Neural crest cell (in vitro differentiated cells): ENCODE data around the gene RGL4. TPM values are rescaled to one million over a fixed set of nuclear protein-coding genes. Genes with fewer than 3 reads are reported as not detected.

Experiments used
- DNase-seq: peaks from one replicate; pipeline ENCODE4 v3.0.0; 2021; ENCODE audit warnings: low read depth, mixed read lengths, low spot score
- H3K27ac Mint-ChIP-seq: one replicate; pipeline ENCODE4 v1.8.0; 2021; ENCODE audit warnings: mild to moderate bottlenecking, mixed read lengths; ENCODE audit not compliant: unreplicated experiment
- H3K27me3 Mint-ChIP-seq: 2 replicates; pipeline ENCODE4 v1.8.0; 2021; ENCODE audit warnings: low read depth, mild to moderate bottlenecking, mixed read lengths
- H3K36me3 Mint-ChIP-seq: 2 replicates; pipeline ENCODE4 v1.8.0; 2021; ENCODE audit warnings: low read depth, mild to moderate bottlenecking, mixed read lengths
- H3K4me1 Mint-ChIP-seq: 2 replicates; pipeline ENCODE4 v1.8.0; 2021; ENCODE audit warnings: mixed read lengths
- H3K4me3 Mint-ChIP-seq: one replicate; pipeline ENCODE4 v1.8.0; 2021; ENCODE audit warnings: mild to moderate bottlenecking, mixed read lengths
- H3K9me3 Mint-ChIP-seq: 2 replicates; pipeline ENCODE4 v1.8.0; 2021; ENCODE audit warnings: mixed read lengths
- total RNA-seq: library from RNA; stranded (reverse); gene quantifications from 2 replicates; pipeline ENCODE4 v1.2.1, GENCODE V29; 2021
- TF ChIP-seq, protein P1 (sequence below): fragments of 200-600 bp; sonication (generic); conservative IDR thresholded peaks from 2 replicates; pipeline ENCODE4 v1.5.0; 2021; ENCODE audit warnings: antibody characterized with exemption, mild to moderate bottlenecking

RGL4 gene
- total RNA-seq, 1 donor from 2014 or later: not detected

GRCh38 chr22:23688121-23688520 lies 2.7 kb upstream of the RGL4 start:
- no peaks in the 10 kb centered on the region for H3K4me1 Mint-ChIP-seq
- H3K27ac Mint-ChIP-seq: no peak overlapping the region
- no peak for DNase-seq
- H3K36me3 Mint-ChIP-seq: peaks cover 13% of the 10 kb centered on the region
- H3K4me3 Mint-ChIP-seq: no peak overlapping the region
- H3K9me3 Mint-ChIP-seq: no peaks in the 10 kb centered on the region
- TF ChIP-seq, protein P1, sequence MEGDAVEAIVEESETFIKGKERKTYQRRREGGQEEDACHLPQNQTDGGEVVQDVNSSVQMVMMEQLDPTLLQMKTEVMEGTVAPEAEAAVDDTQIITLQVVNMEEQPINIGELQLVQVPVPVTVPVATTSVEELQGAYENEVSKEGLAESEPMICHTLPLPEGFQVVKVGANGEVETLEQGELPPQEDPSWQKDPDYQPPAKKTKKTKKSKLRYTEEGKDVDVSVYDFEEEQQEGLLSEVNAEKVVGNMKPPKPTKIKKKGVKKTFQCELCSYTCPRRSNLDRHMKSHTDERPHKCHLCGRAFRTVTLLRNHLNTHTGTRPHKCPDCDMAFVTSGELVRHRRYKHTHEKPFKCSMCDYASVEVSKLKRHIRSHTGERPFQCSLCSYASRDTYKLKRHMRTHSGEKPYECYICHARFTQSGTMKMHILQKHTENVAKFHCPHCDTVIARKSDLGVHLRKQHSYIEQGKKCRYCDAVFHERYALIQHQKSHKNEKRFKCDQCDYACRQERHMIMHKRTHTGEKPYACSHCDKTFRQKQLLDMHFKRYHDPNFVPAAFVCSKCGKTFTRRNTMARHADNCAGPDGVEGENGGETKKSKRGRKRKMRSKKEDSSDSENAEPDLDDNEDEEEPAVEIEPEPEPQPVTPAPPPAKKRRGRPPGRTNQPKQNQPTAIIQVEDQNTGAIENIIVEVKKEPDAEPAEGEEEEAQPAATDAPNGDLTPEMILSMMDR: no peak
- no peaks in the 10 kb centered on the region for H3K27me3 Mint-ChIP-seq

DNA sequence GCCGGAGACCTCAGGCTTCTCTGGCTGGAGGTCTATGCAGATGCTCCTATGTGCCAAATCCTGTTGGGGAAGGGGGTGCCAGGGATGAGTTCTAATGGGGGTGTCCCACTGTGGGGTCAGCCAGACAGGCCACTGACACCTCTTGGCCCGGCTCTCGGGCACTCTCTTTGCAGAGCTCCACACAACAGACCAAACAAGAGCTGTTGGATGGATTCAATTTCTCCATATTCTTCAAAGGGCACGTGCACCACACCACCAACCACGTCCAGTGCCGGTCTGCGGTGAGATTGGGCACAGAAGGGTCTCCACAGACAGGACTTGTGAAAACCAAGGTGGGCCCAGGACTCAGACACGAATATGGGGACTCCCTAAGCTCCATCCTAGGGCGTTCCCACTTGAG lies 2.2 kb upstream of the RGL4 start:
- H3K4me3 Mint-ChIP-seq: no peak overlapping the region
- no peaks in the 10 kb centered on the region for H3K27me3 Mint-ChIP-seq
- H3K4me1 Mint-ChIP-seq: no peaks in the 10 kb centered on the region
- no peaks in the 10 kb centered on the region for H3K9me3 Mint-ChIP-seq
- H3K27ac Mint-ChIP-seq: no peak overlapping the region
- TF ChIP-seq, protein P1: no peak
- H3K36me3 Mint-ChIP-seq: peaks cover 13% of the 10 kb centered on the region
- no peak for DNase-seq

DNA sequence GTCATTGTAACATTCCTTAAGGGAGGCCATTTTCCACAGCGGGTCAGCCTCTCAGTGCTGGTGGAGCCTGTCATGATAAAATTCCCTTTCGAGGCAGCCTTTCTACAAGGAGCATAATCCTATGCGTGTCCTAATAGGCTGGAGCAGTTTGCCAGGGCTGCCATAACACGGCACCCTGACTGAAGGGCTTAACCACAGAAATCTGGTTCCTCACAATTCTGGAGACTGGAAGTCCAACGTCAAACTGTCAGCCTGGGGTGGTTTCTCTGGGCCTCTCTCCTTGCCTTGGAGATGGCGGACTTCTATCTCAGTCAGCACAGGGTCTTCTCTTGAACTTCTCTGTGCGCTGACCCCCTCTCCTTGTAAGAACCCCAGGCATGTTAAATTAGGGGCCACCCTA lies 1.4 kb upstream of the RGL4 start:
- DNase-seq: no peak
- no peak overlapping the region for H3K27ac Mint-ChIP-seq
- no peaks in the 10 kb centered on the region for H3K9me3 Mint-ChIP-seq
- H3K27me3 Mint-ChIP-seq: no peaks in the 10 kb centered on the region
- no peaks in the 10 kb centered on the region for H3K4me1 Mint-ChIP-seq
- H3K36me3 Mint-ChIP-seq: peaks cover 13% of the 10 kb centered on the region
- TF ChIP-seq, protein P1: no peak
- H3K4me3 Mint-ChIP-seq: no peak overlapping the region

- Mint-ChIP-seq H3K27ac (no peak overlapping the region), H3K27me3 (no peaks in the 10 kb centered on the region), H3K9me3 (no peaks in the 10 kb centered on the region), H3K36me3 (peaks cover 13% of the 10 kb centered on the region), H3K4me3 (no peak overlapping the region), H3K4me1 (no peaks in the 10 kb centered on the region)
- DNase-seq: no peak
- TF ChIP-seq, protein P1: no peak
These were observed 1.1 kb downstream of the RGL4 start for GRCh38 chr22:23691748-23692423.

DNA sequence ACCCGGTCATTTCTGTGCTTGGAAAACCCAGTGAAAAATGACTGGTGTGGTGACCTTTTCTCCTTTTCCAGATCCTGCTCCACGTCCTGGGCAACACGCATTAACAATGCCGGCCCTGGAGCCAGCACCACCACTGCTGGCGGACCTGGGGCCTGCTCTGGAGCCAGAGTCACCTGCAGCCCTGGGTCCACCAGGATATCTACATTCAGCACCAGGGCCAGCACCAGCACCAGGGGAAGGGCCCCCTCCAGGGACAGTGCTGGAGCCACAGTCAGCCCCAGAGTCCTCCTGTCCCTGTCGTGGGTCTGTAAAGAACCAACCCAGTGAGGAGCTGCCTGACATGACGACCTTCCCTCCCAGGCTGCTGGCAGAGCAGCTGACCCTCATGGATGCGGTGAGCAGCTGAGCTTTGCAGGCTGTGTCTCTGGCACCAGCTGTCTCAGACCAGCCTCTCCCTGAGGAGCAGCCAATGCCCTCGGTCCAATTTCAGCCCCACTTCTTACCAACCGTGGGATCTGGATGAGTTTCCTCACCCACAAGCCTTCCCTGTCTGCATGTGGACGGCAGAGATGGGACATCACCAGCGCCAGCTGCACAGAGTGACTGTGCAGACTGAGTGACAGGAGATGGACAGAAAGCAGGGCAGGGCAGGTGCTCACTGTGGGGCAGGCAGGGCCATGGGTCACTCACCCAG lies 1.9 kb downstream of the RGL4 start:
- Mint-ChIP-seq H3K4me1 (no peaks in the 10 kb centered on the region), H3K36me3 (peaks cover 13% of the 10 kb centered on the region), H3K27ac (no peak overlapping the region), H3K27me3 (no peaks in the 10 kb centered on the region), H3K4me3 (no peak overlapping the region), H3K9me3 (no peaks in the 10 kb centered on the region)
- DNase-seq: no peak
- TF ChIP-seq, protein P1: no peak
